GM23338 (cell line): Measurements from ENCODE around the gene VSTM2B. TPM values are rescaled to one million over a fixed set of nuclear protein-coding genes. Genes with fewer than 3 reads are reported as not detected.

Experiments
- ATAC-seq: fragments of 200-7000 bp; cut with Tn5 transposase; 3 replicates; pipeline ENCODE4 v1.9.1; 2020
- DNase-seq: peaks from one replicate; pipeline ENCODE4 v3.0.0-alpha.2; 2015; ENCODE audit warnings: low spot score
- H2AFZ ChIP-seq: fragments of 200-600 bp; sonication (generic); 2 replicates; pipeline ENCODE4 v1.8.0; 2016; ENCODE audit warnings: antibody characterized with exemption, mild to moderate bottlenecking, moderate library complexity
- H3F3A ChIP-seq: fragments of 200-600 bp; sonication (generic); replicated peaks from 2 replicates; pipeline ENCODE4 v1.8.0; 2017; ENCODE audit warnings: antibody characterized with exemption, mixed run types, low read depth
- H3K27ac ChIP-seq: fragments of 200-600 bp; sonication (generic); 2 replicates; pipeline ENCODE4 v1.6.1; 2016; ENCODE audit warnings: low read depth
- H3K27me3 ChIP-seq: fragments of 200-600 bp; sonication (generic); 2 replicates; pipeline ENCODE4 v1.8.0; 2016; ENCODE audit warnings: mild to moderate bottlenecking, mixed run types, moderate library complexity; ENCODE audit not compliant: insufficient read depth
- H3K36me3 ChIP-seq: fragments of 200-600 bp; sonication (generic); 2 replicates; pipeline ENCODE4 v1.8.0; 2016; ENCODE audit warnings: mild to moderate bottlenecking; ENCODE audit not compliant: insufficient read depth
- H3K4me1 ChIP-seq: fragments of 200-600 bp; sonication (generic); 2 replicates; pipeline ENCODE4 v1.8.0; 2016; ENCODE audit warnings: mild to moderate bottlenecking, moderate library complexity; ENCODE audit not compliant: insufficient read depth
- H3K4me2 ChIP-seq: fragments of 200-600 bp; sonication (generic); 2 replicates; pipeline ENCODE4 v1.7.1; 2017; ENCODE audit warnings: mixed run types
- H3K4me3 ChIP-seq: fragments of 200-600 bp; sonication (generic); 2 replicates; pipeline ENCODE4 v1.6.1; 2016; ENCODE audit warnings: mixed run types
- H3K79me2 ChIP-seq: fragments of 200-600 bp; sonication (generic); replicated peaks from 2 replicates; pipeline ENCODE4 v1.8.0; 2017; ENCODE audit warnings: mild to moderate bottlenecking; ENCODE audit not compliant: insufficient read depth
- H3K9me2 ChIP-seq: fragments of 200-600 bp; sonication (generic); 2 replicates; pipeline ENCODE4 v1.8.0; 2017; ENCODE audit not compliant: insufficient read depth
- H4K20me1 ChIP-seq: fragments of 200-600 bp; sonication (generic); replicated peaks from 2 replicates; pipeline ENCODE4 v1.8.0; 2017; ENCODE audit warnings: mild to moderate bottlenecking; ENCODE audit not compliant: insufficient read depth
- H3K27ac Mint-ChIP-seq: 2 replicates; pipeline ENCODE4 v1.8.0; 2020; ENCODE audit warnings: inconsistent platforms, mild to moderate bottlenecking, moderate library complexity, mixed read lengths
- H3K27me3 Mint-ChIP-seq: 3 replicates; pipeline ENCODE4 v1.8.0; 2022; ENCODE audit warnings: low read depth, mild to moderate bottlenecking, moderate library complexity, mixed read lengths, inconsistent platforms; ENCODE audit not compliant: insufficient read depth, poor library complexity
- H3K36me3 Mint-ChIP-seq: 3 replicates; pipeline ENCODE4 v1.8.0; 2021; ENCODE audit warnings: low read depth, mild to moderate bottlenecking, inconsistent platforms, moderate library complexity, mixed read lengths
- H3K4me1 Mint-ChIP-seq: 3 replicates; pipeline ENCODE4 v1.8.0; 2020; ENCODE audit warnings: mild to moderate bottlenecking, inconsistent platforms, mixed read lengths
- H3K4me3 Mint-ChIP-seq: 3 replicates; pipeline ENCODE4 v1.8.0; 2021; ENCODE audit warnings: moderate library complexity, mild to moderate bottlenecking, inconsistent platforms, mixed read lengths
- H3K9me3 Mint-ChIP-seq: 3 replicates; pipeline ENCODE4 v1.8.0; 2020; ENCODE audit warnings: moderate library complexity, mild to moderate bottlenecking, inconsistent platforms, mixed read lengths
- ETS1 ChIP-seq: IDR thresholded peaks from 2 replicates; pipeline ENCODE4 v1.6.1; 2016; ENCODE audit warnings: antibody characterized with exemption
- EZH2 ChIP-seq: fragments of 200-600 bp; sonication (generic); IDR thresholded peaks from one replicate; pipeline ENCODE4 v1.8.0; 2017; ENCODE audit warnings: antibody characterized with exemption, mild to moderate bottlenecking, low read depth; ENCODE audit not compliant: unreplicated experiment
- EZH2phosphoT487 ChIP-seq: fragments of 200-600 bp; sonication (generic); IDR thresholded peaks from one replicate; pipeline ENCODE4 v1.8.1; 2018; ENCODE audit warnings: antibody characterized with exemption; ENCODE audit not compliant: unreplicated experiment
- JUNB ChIP-seq: IDR thresholded peaks from one replicate; pipeline ENCODE4 v1.6.1; 2016; ENCODE audit warnings: antibody characterized with exemption; ENCODE audit not compliant: unreplicated experiment
- NANOG ChIP-seq: IDR thresholded peaks from 2 replicates; pipeline ENCODE4 v1.6.1; 2016; ENCODE audit warnings: antibody characterized with exemption, borderline replicate concordance
- POLR2AphosphoS5 ChIP-seq: IDR thresholded peaks from 2 replicates; pipeline ENCODE4 v1.6.1; 2016; ENCODE audit warnings: antibody characterized with exemption, low read depth
- STAT1 ChIP-seq: IDR thresholded peaks from one replicate; pipeline ENCODE4 v1.6.1; 2016; ENCODE audit warnings: antibody characterized with exemption; ENCODE audit not compliant: unreplicated experiment
- ZNF114 ChIP-seq: fragments of 250-450 bp; sonication (Bioruptor Pico); IDR thresholded peaks from 2 replicates; pipeline ENCODE4 v1.5.0; 2020; ENCODE audit warnings: mild to moderate bottlenecking, moderate library complexity
- ZNF331 ChIP-seq: fragments of 250-450 bp; sonication (Bioruptor Pico); IDR thresholded peaks from 2 replicates; pipeline ENCODE4 v1.5.0; 2020; ENCODE audit warnings: low read depth, mild to moderate bottlenecking, moderate library complexity
- polyA plus RNA-seq: library from polyadenylated mRNA; unstranded; fragments of >200 nt; fragmentation: Nextera tagmentation; extraction: Ambion mirVana; gene quantifications from 2 replicates; pipeline ENCODE4 v1.2.1, GENCODE V29; 2016
- total RNA-seq: library from RNA; depleted of rRNA; stranded (reverse); fragments of >200 nt; shearing (Covaris generic); gene quantifications from 2 replicates; pipeline ENCODE4 v1.2.3, GENCODE V29; 2014
- TF ChIP-seq, protein P1 (sequence below), 2 experiments: fragments of 200-600 bp in 1 of 2; sonication (generic) in 1 of 2; conservative IDR thresholded peaks; 2 replicates each; pipeline versions ENCODE4 v1.5.1 to v1.6.1; 2016 to 2017; ENCODE audit warnings: antibody characterized with exemption in 2 of 2, low read depth in 2 of 2, mild to moderate bottlenecking in 2 of 2, moderate library complexity in 1 of 2

Gene VSTM2B
- total and polyA plus RNA-seq, 2 experiments from 2014 or later = 1.2 to 1.8 TPM

DNA sequence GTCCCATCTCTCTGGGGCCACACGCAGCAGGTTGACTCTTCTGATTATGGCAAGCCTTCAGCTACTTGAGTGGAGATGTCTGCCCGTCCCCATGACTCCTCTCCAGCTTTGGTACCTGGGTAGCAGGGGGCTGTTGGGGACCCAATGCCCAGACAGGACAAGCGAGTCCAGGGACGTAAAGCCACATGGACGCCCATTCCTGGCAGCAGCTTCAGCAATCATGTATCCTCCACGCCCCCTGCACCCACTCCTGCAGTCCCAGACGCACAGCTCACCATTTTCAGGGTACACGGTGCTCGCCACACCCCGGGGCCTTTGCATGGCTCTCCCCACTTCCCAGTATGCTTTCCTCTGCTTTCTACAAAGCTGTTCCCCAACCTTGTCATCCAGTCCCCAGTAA lies 22.0 kb upstream of the VSTM2B start:
- no peak overlapping the region for H3K4me2 ChIP-seq
- ATAC-seq (no peak), DNase-seq (no peak)
- H3F3A ChIP-seq = no peaks in the 10 kb centered on the region
- no peaks in the 10 kb centered on the region; the same call in 2 of the 3 replicates for H3K9me3 Mint-ChIP-seq
- H3K36me3 Mint-ChIP-seq = peaks cover 2% of the 10 kb centered on the region; the same call in 1 of the 3 replicates
- H3K27ac ChIP-seq = no peak overlapping the region
- no peaks in the 10 kb centered on the region for H3K27me3 ChIP-seq
- H4K20me1 ChIP-seq = no peaks in the 10 kb centered on the region
- TF ChIP-seq ETS1 (no peak), STAT1 (no peak), JUNB (no peak)
- TF ChIP-seq, protein P1, sequence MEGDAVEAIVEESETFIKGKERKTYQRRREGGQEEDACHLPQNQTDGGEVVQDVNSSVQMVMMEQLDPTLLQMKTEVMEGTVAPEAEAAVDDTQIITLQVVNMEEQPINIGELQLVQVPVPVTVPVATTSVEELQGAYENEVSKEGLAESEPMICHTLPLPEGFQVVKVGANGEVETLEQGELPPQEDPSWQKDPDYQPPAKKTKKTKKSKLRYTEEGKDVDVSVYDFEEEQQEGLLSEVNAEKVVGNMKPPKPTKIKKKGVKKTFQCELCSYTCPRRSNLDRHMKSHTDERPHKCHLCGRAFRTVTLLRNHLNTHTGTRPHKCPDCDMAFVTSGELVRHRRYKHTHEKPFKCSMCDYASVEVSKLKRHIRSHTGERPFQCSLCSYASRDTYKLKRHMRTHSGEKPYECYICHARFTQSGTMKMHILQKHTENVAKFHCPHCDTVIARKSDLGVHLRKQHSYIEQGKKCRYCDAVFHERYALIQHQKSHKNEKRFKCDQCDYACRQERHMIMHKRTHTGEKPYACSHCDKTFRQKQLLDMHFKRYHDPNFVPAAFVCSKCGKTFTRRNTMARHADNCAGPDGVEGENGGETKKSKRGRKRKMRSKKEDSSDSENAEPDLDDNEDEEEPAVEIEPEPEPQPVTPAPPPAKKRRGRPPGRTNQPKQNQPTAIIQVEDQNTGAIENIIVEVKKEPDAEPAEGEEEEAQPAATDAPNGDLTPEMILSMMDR (conservative IDR thresholded peaks at IDR 0.05; ENCODE audit: low read depth in 2 of 2) = no peak
- H3K4me3 Mint-ChIP-seq = no peak overlapping the region
- no peaks in the 10 kb centered on the region for H3K9me2 ChIP-seq
- H3K4me1 ChIP-seq = peaks cover 9% of the 10 kb centered on the region; the same call in 1 of the 2 replicates
- H2AFZ ChIP-seq = no peak overlapping the region
- H3K4me3 ChIP-seq = no peak overlapping the region
- no peaks in the 10 kb centered on the region for H3K79me2 ChIP-seq
- peaks cover 9% of the 10 kb centered on the region for H3K4me1 Mint-ChIP-seq
- H3K36me3 ChIP-seq = no peaks in the 10 kb centered on the region
- peaks cover 10% of the 10 kb centered on the region for H3K27me3 Mint-ChIP-seq
- H3K27ac Mint-ChIP-seq = no peak overlapping the region

DNA sequence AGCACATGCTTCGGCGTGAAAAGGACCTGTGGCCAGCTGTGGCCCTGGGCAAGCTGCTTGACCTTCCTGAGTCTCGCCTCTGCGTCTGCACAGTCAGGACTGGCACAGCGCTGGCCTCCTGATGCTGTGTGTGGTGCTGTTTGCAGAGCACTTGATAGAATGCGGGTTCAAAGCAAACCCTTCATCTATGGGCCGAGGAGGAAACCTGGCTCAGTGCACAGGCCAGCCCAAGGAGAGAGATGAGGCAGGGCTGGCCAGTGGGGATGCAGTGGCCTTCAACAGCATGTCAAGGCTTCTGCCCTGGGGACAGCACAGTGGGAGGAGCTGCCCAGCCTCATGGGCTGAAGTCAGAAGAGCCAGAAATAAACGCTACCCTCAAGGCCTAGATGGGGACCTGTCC lies 21.3 kb upstream of the VSTM2B start:
- Histone ChIP-seq H3K79me2 (no peaks in the 10 kb centered on the region), H2AFZ (no peak overlapping the region), H3K27ac (no peak overlapping the region), H3K4me3 (no peak overlapping the region), H3F3A (no peaks in the 10 kb centered on the region), H3K4me1 (peaks cover 9% of the 10 kb centered on the region; the same call in 1 of the 2 replicates), H4K20me1 (no peaks in the 10 kb centered on the region), H3K4me2 (no peak overlapping the region), H3K27me3 (no peaks in the 10 kb centered on the region), H3K36me3 (no peaks in the 10 kb centered on the region), H3K9me2 (no peaks in the 10 kb centered on the region)
- peaks cover 10% of the 10 kb centered on the region for H3K27me3 Mint-ChIP-seq
- peaks cover 9% of the 10 kb centered on the region for H3K4me1 Mint-ChIP-seq
- H3K36me3 Mint-ChIP-seq = peaks cover 2% of the 10 kb centered on the region; the same call in 1 of the 3 replicates
- no peak overlapping the region for H3K27ac Mint-ChIP-seq
- H3K4me3 Mint-ChIP-seq = no peak overlapping the region
- DNase-seq (no peak), ATAC-seq (no peak)
- H3K9me3 Mint-ChIP-seq = no peaks in the 10 kb centered on the region; the same call in 2 of the 3 replicates
- TF ChIP-seq NANOG (no peak), EZH2phosphoT487 (no peak), STAT1 (no peak), EZH2 (no peak), POLR2AphosphoS5 (no peak), ETS1 (no peak), ZNF114 (no peak), ZNF331 (CRISPR knock-in tag) (no peak)
- TF ChIP-seq, protein P1 (conservative IDR thresholded peaks at IDR 0.05; ENCODE audit: low read depth in 2 of 2) = no peak
